IMR-90 (cell line): ENCODE data around the gene LBH.

Experiments
- CEBPB ChIP-seq: IDR thresholded peaks from 2 replicates; pipeline ENCODE4 v1.6.1; 2012; ENCODE audit warnings: low read depth, low read length, improper control_type of control experiment
- CHD1 ChIP-seq: IDR thresholded peaks from 2 replicates; pipeline ENCODE4 v1.6.1; 2012; ENCODE audit warnings: low read depth, low read length, improper control_type of control experiment
- MAFK ChIP-seq: IDR thresholded peaks from 2 replicates; pipeline ENCODE4 v1.6.1; 2012; ENCODE audit warnings: low read depth, low read length, improper control_type of control experiment
- MAZ ChIP-seq: IDR thresholded peaks from 2 replicates; pipeline ENCODE4 v1.6.1; 2012; ENCODE audit warnings: low read depth, mild to moderate bottlenecking, low read length, improper control_type of control experiment, moderate library complexity, borderline replicate concordance
- MXI1 ChIP-seq: IDR thresholded peaks from 2 replicates; pipeline ENCODE4 v1.6.1; 2012; ENCODE audit warnings: low read depth, mild to moderate bottlenecking, low read length, moderate library complexity, borderline replicate concordance
- POLR2A ChIP-seq: IDR thresholded peaks from 2 replicates; pipeline ENCODE4 v1.6.1; 2012; ENCODE audit warnings: mild to moderate bottlenecking, low read depth, low read length
- RAD21 ChIP-seq: IDR thresholded peaks from 2 replicates; pipeline ENCODE4 v1.6.1; 2012; ENCODE audit warnings: low read length, improper control_type of control experiment
- RCOR1 ChIP-seq: IDR thresholded peaks from 2 replicates; pipeline ENCODE4 v1.6.1; 2012; ENCODE audit warnings: mild to moderate bottlenecking, low read length, improper control_type of control experiment; ENCODE audit not compliant: insufficient replicate concordance
- RFX5 ChIP-seq: IDR thresholded peaks from 2 replicates; pipeline ENCODE4 v1.8.0; 2012; ENCODE audit warnings: low read depth, mild to moderate bottlenecking, low read length, moderate library complexity
- SMC3 ChIP-seq: fragments of 150-350 bp; IDR thresholded peaks from 2 replicates; pipeline ENCODE4 v1.6.1; 2016; ENCODE audit warnings: low read depth, mild to moderate bottlenecking, antibody characterized with exemption, low read length, moderate library complexity
- TF ChIP-seq, protein P1 (sequence below): conservative IDR thresholded peaks from 2 replicates; pipeline ENCODE4 v1.5.1; 2012; ENCODE audit warnings: mild to moderate bottlenecking, low read depth, low read length, improper control_type of control experiment
- TF ChIP-seq, protein P2 (sequence below): fragments of 150-350 bp; IDR thresholded peaks from 2 replicates; pipeline ENCODE4 v1.6.1; 2016; ENCODE audit warnings: low read depth, mild to moderate bottlenecking, low read length, moderate library complexity, borderline replicate concordance
- TF ChIP-seq, protein P3 (sequence below): fragments of 150-350 bp; IDR thresholded peaks from 2 replicates; pipeline ENCODE4 v1.6.1; 2017; ENCODE audit warnings: mild to moderate bottlenecking, antibody characterized with exemption, low read length, low read depth

DNA sequence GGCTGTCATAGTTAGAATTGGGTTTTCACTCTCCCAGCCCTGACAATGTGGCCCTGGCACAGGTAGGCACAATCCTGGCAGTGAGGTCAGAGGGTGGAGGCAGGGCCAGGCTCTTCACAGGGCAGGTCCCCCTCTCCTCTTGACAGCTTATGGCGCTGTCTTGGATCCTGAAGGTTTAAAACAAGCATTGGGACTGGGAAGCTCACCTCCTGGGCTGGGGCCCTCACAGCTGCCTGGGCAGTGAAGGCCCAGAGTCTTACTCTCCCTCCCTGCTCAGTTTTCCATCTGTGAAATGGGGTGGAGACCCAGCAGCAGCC is 23.3 kb downstream of the LBH start:
- no peak for TF ChIP-seq RAD21
- TF ChIP-seq, protein P1, sequence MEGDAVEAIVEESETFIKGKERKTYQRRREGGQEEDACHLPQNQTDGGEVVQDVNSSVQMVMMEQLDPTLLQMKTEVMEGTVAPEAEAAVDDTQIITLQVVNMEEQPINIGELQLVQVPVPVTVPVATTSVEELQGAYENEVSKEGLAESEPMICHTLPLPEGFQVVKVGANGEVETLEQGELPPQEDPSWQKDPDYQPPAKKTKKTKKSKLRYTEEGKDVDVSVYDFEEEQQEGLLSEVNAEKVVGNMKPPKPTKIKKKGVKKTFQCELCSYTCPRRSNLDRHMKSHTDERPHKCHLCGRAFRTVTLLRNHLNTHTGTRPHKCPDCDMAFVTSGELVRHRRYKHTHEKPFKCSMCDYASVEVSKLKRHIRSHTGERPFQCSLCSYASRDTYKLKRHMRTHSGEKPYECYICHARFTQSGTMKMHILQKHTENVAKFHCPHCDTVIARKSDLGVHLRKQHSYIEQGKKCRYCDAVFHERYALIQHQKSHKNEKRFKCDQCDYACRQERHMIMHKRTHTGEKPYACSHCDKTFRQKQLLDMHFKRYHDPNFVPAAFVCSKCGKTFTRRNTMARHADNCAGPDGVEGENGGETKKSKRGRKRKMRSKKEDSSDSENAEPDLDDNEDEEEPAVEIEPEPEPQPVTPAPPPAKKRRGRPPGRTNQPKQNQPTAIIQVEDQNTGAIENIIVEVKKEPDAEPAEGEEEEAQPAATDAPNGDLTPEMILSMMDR: no peak
- TF ChIP-seq MAZ: no peak
- no peak for TF ChIP-seq POLR2A
- TF ChIP-seq MAFK: no peak
- TF ChIP-seq, protein P2, sequence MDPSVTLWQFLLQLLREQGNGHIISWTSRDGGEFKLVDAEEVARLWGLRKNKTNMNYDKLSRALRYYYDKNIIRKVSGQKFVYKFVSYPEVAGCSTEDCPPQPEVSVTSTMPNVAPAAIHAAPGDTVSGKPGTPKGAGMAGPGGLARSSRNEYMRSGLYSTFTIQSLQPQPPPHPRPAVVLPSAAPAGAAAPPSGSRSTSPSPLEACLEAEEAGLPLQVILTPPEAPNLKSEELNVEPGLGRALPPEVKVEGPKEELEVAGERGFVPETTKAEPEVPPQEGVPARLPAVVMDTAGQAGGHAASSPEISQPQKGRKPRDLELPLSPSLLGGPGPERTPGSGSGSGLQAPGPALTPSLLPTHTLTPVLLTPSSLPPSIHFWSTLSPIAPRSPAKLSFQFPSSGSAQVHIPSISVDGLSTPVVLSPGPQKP: no peak
- TF ChIP-seq, protein P3, sequence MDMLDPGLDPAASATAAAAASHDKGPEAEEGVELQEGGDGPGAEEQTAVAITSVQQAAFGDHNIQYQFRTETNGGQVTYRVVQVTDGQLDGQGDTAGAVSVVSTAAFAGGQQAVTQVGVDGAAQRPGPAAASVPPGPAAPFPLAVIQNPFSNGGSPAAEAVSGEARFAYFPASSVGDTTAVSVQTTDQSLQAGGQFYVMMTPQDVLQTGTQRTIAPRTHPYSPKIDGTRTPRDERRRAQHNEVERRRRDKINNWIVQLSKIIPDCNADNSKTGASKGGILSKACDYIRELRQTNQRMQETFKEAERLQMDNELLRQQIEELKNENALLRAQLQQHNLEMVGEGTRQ: no peak
- TF ChIP-seq CEBPB: no peak
- TF ChIP-seq CHD1: no peak
- TF ChIP-seq RFX5: no peak
- no peak for TF ChIP-seq RCOR1
- no peak for TF ChIP-seq SMC3
- no peak for TF ChIP-seq MXI1
